Measurements from ENCODE around the gene IL5.

DNA sequence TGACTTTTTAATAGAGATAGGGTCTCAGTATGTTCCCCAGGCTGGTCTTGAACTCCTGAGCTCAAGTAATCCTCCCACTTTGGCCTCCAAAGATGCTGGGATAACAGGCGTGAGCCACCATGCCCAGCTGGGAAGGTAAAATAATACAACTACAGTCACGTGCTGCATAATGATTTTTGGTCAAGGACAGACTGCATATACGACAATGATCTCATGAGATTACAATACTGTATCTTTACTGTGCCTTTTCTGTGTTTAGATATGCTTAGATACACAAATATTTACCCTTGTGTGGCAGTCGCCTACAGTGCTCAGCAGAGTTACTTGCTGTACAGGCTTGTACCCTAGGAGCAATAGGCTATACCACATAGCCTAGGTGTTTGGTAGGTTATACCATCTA is 38.6 kb downstream of the IL5 start:
- TF ChIP-seq ATF3 (IDR thresholded peaks at IDR 0.05) (no peak), CTCF (IDR thresholded peaks at IDR 0.05; ENCODE audit: low read depth, low read length, missing input control) (no peak), SP1 (IDR thresholded peaks at IDR 0.05) (no peak), RXRA (IDR thresholded peaks at IDR 0.05) (no peak), YY1 (IDR thresholded peaks at IDR 0.05) (no peak), TAF1 (conservative IDR thresholded peaks at IDR 0.05) (no peak), EGR1 (IDR thresholded peaks at IDR 0.05; ENCODE audit: low read depth in 2 of 2) (no peak), JUND (IDR thresholded peaks at IDR 0.05) (no peak), FOXA1 (IDR thresholded peaks at IDR 0.05) (no peak), REST (IDR thresholded peaks at IDR 0.05) (no peak), RAD21 (IDR thresholded peaks at IDR 0.05) (no peak), MAX (IDR thresholded peaks at IDR 0.05) (no peak), HNF4A (conservative IDR thresholded peaks at IDR 0.05) (no peak)
- TF ChIP-seq, protein P1, sequence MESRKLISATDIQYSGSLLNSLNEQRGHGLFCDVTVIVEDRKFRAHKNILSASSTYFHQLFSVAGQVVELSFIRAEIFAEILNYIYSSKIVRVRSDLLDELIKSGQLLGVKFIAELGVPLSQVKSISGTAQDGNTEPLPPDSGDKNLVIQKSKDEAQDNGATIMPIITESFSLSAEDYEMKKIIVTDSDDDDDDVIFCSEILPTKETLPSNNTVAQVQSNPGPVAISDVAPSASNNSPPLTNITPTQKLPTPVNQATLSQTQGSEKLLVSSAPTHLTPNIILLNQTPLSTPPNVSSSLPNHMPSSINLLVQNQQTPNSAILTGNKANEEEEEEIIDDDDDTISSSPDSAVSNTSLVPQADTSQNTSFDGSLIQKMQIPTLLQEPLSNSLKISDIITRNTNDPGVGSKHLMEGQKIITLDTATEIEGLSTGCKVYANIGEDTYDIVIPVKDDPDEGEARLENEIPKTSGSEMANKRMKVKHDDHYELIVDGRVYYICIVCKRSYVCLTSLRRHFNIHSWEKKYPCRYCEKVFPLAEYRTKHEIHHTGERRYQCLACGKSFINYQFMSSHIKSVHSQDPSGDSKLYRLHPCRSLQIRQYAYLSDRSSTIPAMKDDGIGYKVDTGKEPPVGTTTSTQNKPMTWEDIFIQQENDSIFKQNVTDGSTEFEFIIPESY (IDR thresholded peaks at IDR 0.05): no peak
